Measurements from ENCODE around the gene FN3KRP. TPM values are rescaled to one million over a fixed set of nuclear protein-coding genes. Genes with fewer than 3 reads are reported as not detected.

Gene FN3KRP
- total RNA-seq, 1 experiment from 2014 or later: 19.7 TPM

DNA sequence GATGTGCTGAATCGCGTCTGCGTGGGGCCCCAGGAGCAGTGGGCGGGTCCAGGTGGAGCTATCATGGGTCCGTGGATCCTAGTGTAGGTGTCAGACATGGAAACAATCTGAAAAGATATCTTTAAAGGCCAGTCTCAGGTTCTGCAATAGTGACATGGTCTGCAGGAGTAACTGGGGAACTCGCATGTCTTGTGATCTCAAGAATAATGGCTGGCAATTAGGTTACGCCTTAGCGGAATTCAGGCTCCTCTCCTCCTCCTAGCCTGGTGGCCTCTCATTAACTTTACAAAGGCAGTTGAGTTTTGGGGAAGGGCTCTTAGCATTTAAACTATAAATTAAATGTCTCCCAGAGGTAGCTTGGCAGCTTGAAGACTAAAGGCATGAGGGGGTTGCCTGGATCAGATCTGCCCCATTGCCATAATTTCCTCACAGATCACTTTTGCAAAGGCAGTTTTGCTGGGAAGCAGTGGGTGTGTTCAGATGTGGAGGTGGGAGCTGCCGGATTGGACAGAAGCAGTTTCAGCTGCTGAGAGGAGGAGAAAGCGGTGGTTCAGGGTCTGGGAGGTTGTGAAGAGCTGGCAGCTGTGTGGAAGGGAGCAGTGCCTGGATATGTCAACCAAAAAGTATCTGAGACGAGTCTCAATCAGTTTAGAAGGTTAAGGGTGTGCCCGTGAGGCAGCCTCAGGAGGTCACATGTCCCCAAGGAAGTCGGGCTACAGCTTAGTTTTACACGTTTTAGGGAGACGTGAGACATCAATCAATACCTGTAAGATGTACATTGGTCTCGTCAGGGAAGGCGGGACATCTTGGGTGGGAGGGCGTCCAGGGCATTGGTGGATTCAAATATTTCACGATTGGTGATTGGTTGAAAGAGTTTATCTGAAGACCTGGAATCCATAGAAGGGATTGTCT lies 38.0 kb downstream of the FN3KRP start (continued):
- TF ChIP-seq, protein P1, sequence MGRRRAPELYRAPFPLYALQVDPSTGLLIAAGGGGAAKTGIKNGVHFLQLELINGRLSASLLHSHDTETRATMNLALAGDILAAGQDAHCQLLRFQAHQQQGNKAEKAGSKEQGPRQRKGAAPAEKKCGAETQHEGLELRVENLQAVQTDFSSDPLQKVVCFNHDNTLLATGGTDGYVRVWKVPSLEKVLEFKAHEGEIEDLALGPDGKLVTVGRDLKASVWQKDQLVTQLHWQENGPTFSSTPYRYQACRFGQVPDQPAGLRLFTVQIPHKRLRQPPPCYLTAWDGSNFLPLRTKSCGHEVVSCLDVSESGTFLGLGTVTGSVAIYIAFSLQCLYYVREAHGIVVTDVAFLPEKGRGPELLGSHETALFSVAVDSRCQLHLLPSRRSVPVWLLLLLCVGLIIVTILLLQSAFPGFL (CRISPR knock-in tag; IDR thresholded peaks at IDR 0.05; ENCODE audit: borderline replicate concordance): no peak
- TF ChIP-seq, protein P2, sequence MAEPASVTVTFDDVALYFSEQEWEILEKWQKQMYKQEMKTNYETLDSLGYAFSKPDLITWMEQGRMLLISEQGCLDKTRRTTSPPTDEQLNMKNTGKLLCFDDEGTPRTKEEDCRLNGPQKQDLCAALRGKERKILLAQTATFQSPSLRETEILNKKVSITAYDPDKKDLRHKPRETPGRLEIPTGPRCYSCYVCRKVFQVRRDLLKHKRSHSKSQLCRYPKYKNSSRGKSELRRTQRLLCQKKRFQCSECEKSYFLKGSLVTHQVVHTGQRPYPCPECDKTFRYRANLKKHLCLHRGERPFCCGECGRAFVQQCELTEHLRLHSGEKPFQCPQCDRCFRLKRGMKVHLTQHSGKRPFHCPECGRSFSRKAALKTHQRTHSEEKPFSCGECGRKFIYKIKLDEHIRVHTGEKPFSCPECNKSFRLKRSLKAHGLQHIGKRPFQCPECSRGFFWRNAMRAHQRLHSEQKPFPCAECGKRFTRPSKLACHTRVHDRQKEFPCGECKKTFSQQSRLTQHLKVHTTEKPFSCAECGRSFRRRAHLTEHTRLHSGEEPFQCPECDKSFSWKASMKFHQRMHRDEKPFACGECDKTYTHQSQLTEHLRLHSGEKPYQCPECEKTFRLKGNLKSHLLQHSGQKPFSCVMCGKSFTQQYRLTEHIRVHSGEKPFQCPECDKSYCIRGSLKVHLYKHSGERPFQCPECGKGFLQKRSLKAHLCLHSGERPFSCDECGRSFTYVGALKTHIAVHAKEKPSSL (CRISPR knock-in tag; conservative IDR thresholded peaks at IDR 0.05): no peak
- TF ChIP-seq, protein P3, sequence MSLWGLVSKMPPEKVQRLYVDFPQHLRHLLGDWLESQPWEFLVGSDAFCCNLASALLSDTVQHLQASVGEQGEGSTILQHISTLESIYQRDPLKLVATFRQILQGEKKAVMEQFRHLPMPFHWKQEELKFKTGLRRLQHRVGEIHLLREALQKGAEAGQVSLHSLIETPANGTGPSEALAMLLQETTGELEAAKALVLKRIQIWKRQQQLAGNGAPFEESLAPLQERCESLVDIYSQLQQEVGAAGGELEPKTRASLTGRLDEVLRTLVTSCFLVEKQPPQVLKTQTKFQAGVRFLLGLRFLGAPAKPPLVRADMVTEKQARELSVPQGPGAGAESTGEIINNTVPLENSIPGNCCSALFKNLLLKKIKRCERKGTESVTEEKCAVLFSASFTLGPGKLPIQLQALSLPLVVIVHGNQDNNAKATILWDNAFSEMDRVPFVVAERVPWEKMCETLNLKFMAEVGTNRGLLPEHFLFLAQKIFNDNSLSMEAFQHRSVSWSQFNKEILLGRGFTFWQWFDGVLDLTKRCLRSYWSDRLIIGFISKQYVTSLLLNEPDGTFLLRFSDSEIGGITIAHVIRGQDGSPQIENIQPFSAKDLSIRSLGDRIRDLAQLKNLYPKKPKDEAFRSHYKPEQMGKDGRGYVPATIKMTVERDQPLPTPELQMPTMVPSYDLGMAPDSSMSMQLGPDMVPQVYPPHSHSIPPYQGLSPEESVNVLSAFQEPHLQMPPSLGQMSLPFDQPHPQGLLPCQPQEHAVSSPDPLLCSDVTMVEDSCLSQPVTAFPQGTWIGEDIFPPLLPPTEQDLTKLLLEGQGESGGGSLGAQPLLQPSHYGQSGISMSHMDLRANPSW (CRISPR knock-in tag; conservative IDR thresholded peaks at IDR 0.05; ENCODE audit: low read depth): no peak
- TF ChIP-seq, protein P4, sequence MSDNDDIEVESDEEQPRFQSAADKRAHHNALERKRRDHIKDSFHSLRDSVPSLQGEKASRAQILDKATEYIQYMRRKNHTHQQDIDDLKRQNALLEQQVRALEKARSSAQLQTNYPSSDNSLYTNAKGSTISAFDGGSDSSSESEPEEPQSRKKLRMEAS (CRISPR knock-in tag; IDR thresholded peaks at IDR 0.05): no peak
- TF ChIP-seq JAZF1 (CRISPR knock-in tag; IDR thresholded peaks at IDR 0.05) (no peak), SP1 (CRISPR knock-in tag; conservative IDR thresholded peaks at IDR 0.05) (peak; percentile 40; the same call in 1 of the 2 replicates), HMGA2 (CRISPR knock-in tag; IDR thresholded peaks at IDR 0.05) (no peak), GTF2I (CRISPR knock-in tag; conservative IDR thresholded peaks at IDR 0.05) (no peak)
- TF ChIP-seq, protein P5, sequence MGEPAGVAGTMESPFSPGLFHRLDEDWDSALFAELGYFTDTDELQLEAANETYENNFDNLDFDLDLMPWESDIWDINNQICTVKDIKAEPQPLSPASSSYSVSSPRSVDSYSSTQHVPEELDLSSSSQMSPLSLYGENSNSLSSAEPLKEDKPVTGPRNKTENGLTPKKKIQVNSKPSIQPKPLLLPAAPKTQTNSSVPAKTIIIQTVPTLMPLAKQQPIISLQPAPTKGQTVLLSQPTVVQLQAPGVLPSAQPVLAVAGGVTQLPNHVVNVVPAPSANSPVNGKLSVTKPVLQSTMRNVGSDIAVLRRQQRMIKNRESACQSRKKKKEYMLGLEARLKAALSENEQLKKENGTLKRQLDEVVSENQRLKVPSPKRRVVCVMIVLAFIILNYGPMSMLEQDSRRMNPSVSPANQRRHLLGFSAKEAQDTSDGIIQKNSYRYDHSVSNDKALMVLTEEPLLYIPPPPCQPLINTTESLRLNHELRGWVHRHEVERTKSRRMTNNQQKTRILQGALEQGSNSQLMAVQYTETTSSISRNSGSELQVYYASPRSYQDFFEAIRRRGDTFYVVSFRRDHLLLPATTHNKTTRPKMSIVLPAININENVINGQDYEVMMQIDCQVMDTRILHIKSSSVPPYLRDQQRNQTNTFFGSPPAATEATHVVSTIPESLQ (CRISPR knock-in tag; IDR thresholded peaks at IDR 0.05): no peak
- TF ChIP-seq, protein P6, sequence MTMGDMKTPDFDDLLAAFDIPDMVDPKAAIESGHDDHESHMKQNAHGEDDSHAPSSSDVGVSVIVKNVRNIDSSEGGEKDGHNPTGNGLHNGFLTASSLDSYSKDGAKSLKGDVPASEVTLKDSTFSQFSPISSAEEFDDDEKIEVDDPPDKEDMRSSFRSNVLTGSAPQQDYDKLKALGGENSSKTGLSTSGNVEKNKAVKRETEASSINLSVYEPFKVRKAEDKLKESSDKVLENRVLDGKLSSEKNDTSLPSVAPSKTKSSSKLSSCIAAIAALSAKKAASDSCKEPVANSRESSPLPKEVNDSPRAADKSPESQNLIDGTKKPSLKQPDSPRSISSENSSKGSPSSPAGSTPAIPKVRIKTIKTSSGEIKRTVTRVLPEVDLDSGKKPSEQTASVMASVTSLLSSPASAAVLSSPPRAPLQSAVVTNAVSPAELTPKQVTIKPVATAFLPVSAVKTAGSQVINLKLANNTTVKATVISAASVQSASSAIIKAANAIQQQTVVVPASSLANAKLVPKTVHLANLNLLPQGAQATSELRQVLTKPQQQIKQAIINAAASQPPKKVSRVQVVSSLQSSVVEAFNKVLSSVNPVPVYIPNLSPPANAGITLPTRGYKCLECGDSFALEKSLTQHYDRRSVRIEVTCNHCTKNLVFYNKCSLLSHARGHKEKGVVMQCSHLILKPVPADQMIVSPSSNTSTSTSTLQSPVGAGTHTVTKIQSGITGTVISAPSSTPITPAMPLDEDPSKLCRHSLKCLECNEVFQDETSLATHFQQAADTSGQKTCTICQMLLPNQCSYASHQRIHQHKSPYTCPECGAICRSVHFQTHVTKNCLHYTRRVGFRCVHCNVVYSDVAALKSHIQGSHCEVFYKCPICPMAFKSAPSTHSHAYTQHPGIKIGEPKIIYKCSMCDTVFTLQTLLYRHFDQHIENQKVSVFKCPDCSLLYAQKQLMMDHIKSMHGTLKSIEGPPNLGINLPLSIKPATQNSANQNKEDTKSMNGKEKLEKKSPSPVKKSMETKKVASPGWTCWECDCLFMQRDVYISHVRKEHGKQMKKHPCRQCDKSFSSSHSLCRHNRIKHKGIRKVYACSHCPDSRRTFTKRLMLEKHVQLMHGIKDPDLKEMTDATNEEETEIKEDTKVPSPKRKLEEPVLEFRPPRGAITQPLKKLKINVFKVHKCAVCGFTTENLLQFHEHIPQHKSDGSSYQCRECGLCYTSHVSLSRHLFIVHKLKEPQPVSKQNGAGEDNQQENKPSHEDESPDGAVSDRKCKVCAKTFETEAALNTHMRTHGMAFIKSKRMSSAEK (CRISPR knock-in tag; IDR thresholded peaks at IDR 0.05; ENCODE audit: borderline replicate concordance): no peak
- TF ChIP-seq, protein P7, sequence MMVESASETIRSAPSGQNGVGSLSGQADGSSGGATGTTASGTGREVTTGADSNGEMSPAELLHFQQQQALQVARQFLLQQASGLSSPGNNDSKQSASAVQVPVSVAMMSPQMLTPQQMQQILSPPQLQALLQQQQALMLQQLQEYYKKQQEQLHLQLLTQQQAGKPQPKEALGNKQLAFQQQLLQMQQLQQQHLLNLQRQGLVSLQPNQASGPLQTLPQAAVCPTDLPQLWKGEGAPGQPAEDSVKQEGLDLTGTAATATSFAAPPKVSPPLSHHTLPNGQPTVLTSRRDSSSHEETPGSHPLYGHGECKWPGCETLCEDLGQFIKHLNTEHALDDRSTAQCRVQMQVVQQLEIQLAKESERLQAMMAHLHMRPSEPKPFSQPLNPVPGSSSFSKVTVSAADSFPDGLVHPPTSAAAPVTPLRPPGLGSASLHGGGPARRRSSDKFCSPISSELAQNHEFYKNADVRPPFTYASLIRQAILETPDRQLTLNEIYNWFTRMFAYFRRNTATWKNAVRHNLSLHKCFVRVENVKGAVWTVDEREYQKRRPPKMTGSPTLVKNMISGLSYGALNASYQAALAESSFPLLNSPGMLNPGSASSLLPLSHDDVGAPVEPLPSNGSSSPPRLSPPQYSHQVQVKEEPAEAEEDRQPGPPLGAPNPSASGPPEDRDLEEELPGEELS (CRISPR knock-in tag; IDR thresholded peaks at IDR 0.05): no peak

All from WTC11 (cell line).